Gastroesophageal sphincter (tissue), 4 donors: ENCODE data around the gene SLC33A1. TPM values are rescaled to one million over a fixed set of nuclear protein-coding genes. Genes with fewer than 3 reads are reported as not detected.
A peak's percentile ranks its signal among the peaks of the same experiment; 100 is the strongest.

Source experiments
- ATAC-seq: fragments of 150-250 bp; one replicate; pipeline ENCODE4 v1.9.1; 2016; ENCODE audit warnings: mild to moderate bottlenecking, moderate library complexity
- H3K27ac ChIP-seq, 4 donors: fragments of 200-600 bp; sonication (generic) in 3 of 4; 1 replicate in 3 of 4; 2 replicates in 1 of 4; pipeline ENCODE4 v1.5.1; 2016 to 2019
- H3K27me3 ChIP-seq: fragments of 200-600 bp; sonication (generic); one replicate; pipeline ENCODE4 v1.5.1; 2019
- H3K36me3 ChIP-seq, 2 donors: fragments of 200-600 bp; sonication (generic); one replicate each; pipeline ENCODE4 v1.5.1; 2019; ENCODE audit warnings: control low read depth in 1 of 2
- H3K4me1 ChIP-seq, 3 donors: fragments of 200-600 bp; sonication (generic); 1 replicate in 2 of 3; 2 replicates in 1 of 3; pipeline ENCODE4 v1.5.1; 2016 to 2019; ENCODE audit warnings: control low read depth in 2 of 3
- H3K4me3 ChIP-seq, 2 donors: fragments of 200-600 bp; sonication (generic); one replicate each; pipeline ENCODE4 v1.5.1; 2019; ENCODE audit warnings: mild to moderate bottlenecking in 1 of 2, moderate library complexity in 1 of 2
- H3K9me3 ChIP-seq, 3 donors: fragments of 200-600 bp; sonication (generic); one replicate each; pipeline ENCODE4 v1.5.1; 2017 to 2019; ENCODE audit warnings: control low read depth in 2 of 3
- EP300 ChIP-seq: sonication (generic); formaldehyde crosslinking; IDR thresholded peaks from one replicate; pipeline ENCODE4 v1.6.1; 2017; ENCODE audit warnings: antibody characterized with exemption, mild to moderate bottlenecking
- POLR2A ChIP-seq, 2 donors: fragments of 450-650 bp; IDR thresholded peaks; one replicate each; pipeline ENCODE4 v1.6.1; 2017; ENCODE audit warnings: antibody characterized with exemption in 2 of 2, mild to moderate bottlenecking in 2 of 2, moderate library complexity in 1 of 2
- POLR2AphosphoS5 ChIP-seq: sonication (generic); formaldehyde crosslinking; IDR thresholded peaks from one replicate; pipeline ENCODE4 v1.6.1; 2017; ENCODE audit warnings: antibody characterized with exemption
- whole genome bisulfite sequencing, 2 donors: methylation state at CpG; one replicate each; pipeline ENCODE4 v1.1.5; 2018; ENCODE audit warnings: low coverage in 1 of 2; 5-methylcytosine and 5-hydroxymethylcytosine counted together
- total RNA-seq, 4 donors: library from RNA; depleted of rRNA; stranded (reverse); fragments of >200 nt; gene quantifications; one replicate each; pipeline ENCODE4 v1.1.0, GENCODE V29; 2016
- TF ChIP-seq, protein P1 (sequence below), 4 experiments: fragments of 200-600 bp in 2 of 4; fragments of 450-650 bp in 2 of 4; sonication (generic) in 1 of 4; IDR thresholded peaks; one replicate each; pipeline ENCODE4 v1.5.1; 2017 to 2019; ENCODE audit warnings: antibody characterized with exemption in 4 of 4, mild to moderate bottlenecking in 2 of 4, moderate library complexity in 2 of 4

The SLC33A1 gene
- total RNA-seq, 4 donors from 2014 or later = 18.4 to 27.6 (median 24.4) TPM

DNA sequence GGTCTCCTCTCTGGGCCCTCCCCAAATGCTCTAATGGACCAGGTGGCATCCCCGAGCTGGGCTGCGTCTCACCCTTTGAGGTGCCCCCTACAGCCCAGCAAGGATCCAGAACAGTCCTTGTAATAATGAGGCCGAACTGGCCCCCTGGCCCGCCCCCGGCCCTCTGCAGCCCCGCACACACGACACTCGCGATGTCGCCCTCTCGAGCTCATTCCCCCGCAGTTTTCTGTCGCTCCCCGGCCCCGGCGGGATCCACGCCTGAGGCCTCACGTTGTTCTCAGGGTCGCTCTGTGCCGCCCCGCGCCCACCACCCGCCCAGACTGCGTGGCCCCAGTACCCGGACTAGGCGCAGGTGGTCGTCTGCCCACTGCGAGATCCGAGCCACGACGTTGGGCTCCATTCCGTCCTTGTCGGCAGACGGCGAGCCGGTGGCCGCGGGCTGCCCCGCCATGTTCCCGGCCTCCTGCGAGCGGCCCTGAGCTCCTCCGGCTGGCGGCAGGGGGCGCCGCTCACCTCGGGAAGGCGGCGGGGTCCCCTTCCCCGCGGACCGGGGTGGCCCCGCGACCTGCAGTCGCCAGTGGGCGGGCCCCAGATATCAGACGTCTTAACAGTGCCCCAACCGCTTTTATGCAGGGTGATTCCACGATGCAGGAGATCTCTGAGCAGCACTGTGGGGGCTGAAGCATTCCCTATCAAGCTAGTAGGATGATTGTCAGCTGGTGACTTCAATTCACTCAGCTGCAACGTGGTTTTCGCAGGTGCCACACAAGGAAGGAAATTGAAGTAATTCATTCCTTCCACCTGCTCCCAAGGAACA lies 48.2 kb downstream of the SLC33A1 start, which contains the start of gene C3orf33:
TSS of gene C3orf33 (minus strand) at position 477 of the 817 bp plus-strand sequence. CDS start at position 451, 26 bp downstream.
- TF ChIP-seq POLR2AphosphoS5 (no peak), POLR2A (IDR thresholded peaks at IDR 0.05) (peak; percentile 10 to 13)
- TF ChIP-seq, protein P1, sequence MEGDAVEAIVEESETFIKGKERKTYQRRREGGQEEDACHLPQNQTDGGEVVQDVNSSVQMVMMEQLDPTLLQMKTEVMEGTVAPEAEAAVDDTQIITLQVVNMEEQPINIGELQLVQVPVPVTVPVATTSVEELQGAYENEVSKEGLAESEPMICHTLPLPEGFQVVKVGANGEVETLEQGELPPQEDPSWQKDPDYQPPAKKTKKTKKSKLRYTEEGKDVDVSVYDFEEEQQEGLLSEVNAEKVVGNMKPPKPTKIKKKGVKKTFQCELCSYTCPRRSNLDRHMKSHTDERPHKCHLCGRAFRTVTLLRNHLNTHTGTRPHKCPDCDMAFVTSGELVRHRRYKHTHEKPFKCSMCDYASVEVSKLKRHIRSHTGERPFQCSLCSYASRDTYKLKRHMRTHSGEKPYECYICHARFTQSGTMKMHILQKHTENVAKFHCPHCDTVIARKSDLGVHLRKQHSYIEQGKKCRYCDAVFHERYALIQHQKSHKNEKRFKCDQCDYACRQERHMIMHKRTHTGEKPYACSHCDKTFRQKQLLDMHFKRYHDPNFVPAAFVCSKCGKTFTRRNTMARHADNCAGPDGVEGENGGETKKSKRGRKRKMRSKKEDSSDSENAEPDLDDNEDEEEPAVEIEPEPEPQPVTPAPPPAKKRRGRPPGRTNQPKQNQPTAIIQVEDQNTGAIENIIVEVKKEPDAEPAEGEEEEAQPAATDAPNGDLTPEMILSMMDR (IDR thresholded peaks at IDR 0.05) = peak; percentile 71 to 93 (median 80)
- H3K9me3 ChIP-seq = no peaks in the 10 kb centered on the region
- peak within 1 kb of the TSS; percentile 65 to 88 for H3K4me3 ChIP-seq
- H3K27ac ChIP-seq = peak within 1 kb of the TSS; percentile 56 to 90 (median 86)
- peaks cover 0 to 9% of the 10 kb centered on the region in 2 donors for H3K36me3 ChIP-seq
- H3K4me1 ChIP-seq = peaks cover 0 to 16% (median 0%) of the 10 kb centered on the region in 3 donors
- H3K27me3 ChIP-seq = no peaks in the 10 kb centered on the region
- WGBS, 2 donors = 0 to 1% methylated on average over 8 to 12 of the region's 61 CpGs
- ATAC-seq = peak; percentile 95

DNA sequence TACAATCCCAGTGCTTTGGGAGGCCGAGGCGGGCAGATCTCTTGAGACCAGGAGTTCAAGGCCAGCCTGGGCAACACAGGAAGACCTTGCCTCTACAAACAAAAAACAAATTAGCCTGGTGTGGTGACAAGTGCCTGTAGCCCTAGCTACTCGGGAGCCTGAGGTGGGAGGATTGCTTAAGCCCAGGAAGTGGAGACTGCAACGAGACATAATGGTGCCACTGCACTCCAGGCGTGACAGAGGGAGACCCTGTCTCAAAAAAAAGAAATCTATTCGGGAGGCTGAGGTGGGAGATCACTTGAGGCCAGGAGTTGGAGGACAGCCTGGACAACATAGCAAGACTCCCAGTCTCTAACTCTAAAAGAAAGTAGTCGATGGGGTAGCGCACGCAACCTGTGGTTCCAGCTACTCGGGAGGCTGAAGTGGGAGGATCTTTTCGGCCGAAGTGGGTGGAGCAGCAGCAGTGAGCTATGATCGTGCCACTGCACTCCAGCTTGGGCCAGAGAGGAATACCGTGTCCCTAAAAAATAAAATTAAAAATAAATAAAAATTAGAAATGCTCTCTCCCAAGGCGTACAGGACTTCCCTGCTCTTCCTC lies 48.9 kb downstream of the SLC33A1 start:
- Histone ChIP-seq H3K27me3 (no peaks in the 10 kb centered on the region), H3K4me3 (peak overlapping the region; percentile 65 to 88), H3K9me3 (no peaks in the 10 kb centered on the region), H3K36me3 (peaks cover 0 to 9% of the 10 kb centered on the region in 2 donors), H3K4me1 (peaks cover 0 to 16% (median 0%) of the 10 kb centered on the region in 3 donors), H3K27ac (peak overlapping the region; percentile 56 to 90 (median 86))
- WGBS, 2 donors = 36 to 37% methylated on average over 6 to 9 of the region's 15 CpGs
- TF ChIP-seq POLR2AphosphoS5 (no peak), POLR2A (IDR thresholded peaks at IDR 0.05) (no peak), EP300 (no peak)
- TF ChIP-seq, protein P1 (IDR thresholded peaks at IDR 0.05) = no peak
- ATAC-seq = peak; percentile 59

GRCh38 chr3:155804323-155804722 lies 49.9 kb downstream of the SLC33A1 start:
- H3K4me1 ChIP-seq = peaks cover 0 to 16% (median 0%) of the 10 kb centered on the region in 3 donors
- H3K36me3 ChIP-seq = peaks cover 0 to 18% of the 10 kb centered on the region in 2 donors
- ATAC-seq = no peak
- H3K27me3 ChIP-seq = no peaks in the 10 kb centered on the region
- H3K27ac ChIP-seq = no peak overlapping the region
- TF ChIP-seq POLR2A (IDR thresholded peaks at IDR 0.05) = no peak
- TF ChIP-seq EP300 = no peak
- TF ChIP-seq, protein P1 (IDR thresholded peaks at IDR 0.05) = no peak
- TF ChIP-seq POLR2AphosphoS5 = no peak
- H3K9me3 ChIP-seq = no peaks in the 10 kb centered on the region
- H3K4me3 ChIP-seq = no peak overlapping the region

DNA sequence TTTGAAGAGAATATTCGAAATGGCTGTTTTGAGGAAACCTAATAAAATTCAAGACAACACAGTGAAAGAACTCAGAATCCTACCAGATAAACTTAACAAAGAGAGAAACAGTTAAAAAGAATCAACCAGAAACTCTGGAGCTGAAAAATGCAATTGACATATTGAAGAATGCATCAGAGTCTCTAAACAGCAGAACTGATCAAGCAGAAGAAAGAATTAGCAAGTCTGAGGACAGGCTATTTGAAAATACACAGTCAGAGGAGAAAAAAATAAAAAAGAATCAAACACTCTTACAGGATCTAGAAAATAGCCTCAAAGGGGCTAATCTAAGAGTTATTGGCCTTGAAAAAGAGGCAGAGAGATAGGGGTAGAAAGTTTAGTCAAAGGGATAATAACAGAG lies 61.7 kb downstream of the SLC33A1 start:
- Histone ChIP-seq H3K4me3 (no peak overlapping the region), H3K27ac (no peak overlapping the region), H3K36me3 (peaks cover 0 to 38% of the 10 kb centered on the region in 2 donors), H3K9me3 (no peaks in the 10 kb centered on the region), H3K27me3 (no peaks in the 10 kb centered on the region), H3K4me1 (no peaks in the 10 kb centered on the region)
- TF ChIP-seq EP300 = no peak
- no peak for TF ChIP-seq POLR2A (IDR thresholded peaks at IDR 0.05)
- TF ChIP-seq, protein P1 (IDR thresholded peaks at IDR 0.05) = no peak
- no peak for TF ChIP-seq POLR2AphosphoS5
- WGBS, 2 donors = 86 to 100% methylated on average over 1 of the region's 1 CpG
- ATAC-seq = no peak
